ENCODE data around the gene NBL1.

The NBL1 gene

GRCh38 chr1:19705464-19705863 is 61.4 kb downstream of the NBL1 start:
- no peak for DNase-seq

GRCh38 chr1:19706136-19706535 is 62.0 kb downstream of the NBL1 start:
- no peak for DNase-seq
